SK-N-SH (cell line): ENCODE measurements around the gene SBF2. TPM values are rescaled to one million over a fixed set of nuclear protein-coding genes. Genes with fewer than 3 reads are reported as not detected.

Source experiments
- CTCF ChIA-PET: fragments of 300-600, 350-600 bp; formaldehyde crosslinking; extraction: SDS; loops from one replicate; lab custom pipeline; 2021; lab: Yijun Ruan, JAX
- POLR2A ChIA-PET: fragments of 350-600 bp; sonication (Branson Sonifier 250); formaldehyde crosslinking; extraction: SDS; loops from one replicate; lab custom pipeline; 2020; ENCODE audit warnings: antibody characterized with exemption, inconsistent platforms; lab: Yijun Ruan, JAX
- DNase-seq: peaks from one replicate; pipeline ENCODE4 v3.0.0; 2012
- H2AFZ ChIP-seq: fragments of 200-600 bp; sonication (generic); 2 replicates; pipeline ENCODE4 v1.8.1; 2016; ENCODE audit warnings: antibody characterized with exemption, mild to moderate bottlenecking, low read depth
- H3F3A ChIP-seq: fragments of 200-600 bp; sonication (generic); replicated peaks from 2 replicates; pipeline ENCODE3; 2016; ENCODE audit warnings: antibody characterized with exemption, mild to moderate bottlenecking; ENCODE audit not compliant: insufficient read depth
- H3K27ac ChIP-seq, 2 experiments: fragments of 200-500 bp in 1 of 2; fragments of 200-600 bp in 1 of 2; sonication (Bioruptor generic) in 1 of 2; sonication (generic), shearing (Covaris generic) in 1 of 2; 2 replicates each; pipeline versions ENCODE4 v1.5.1 to v1.6.1; 2014 to 2016; ENCODE audit warnings: low read depth in 2 of 2, inconsistent platforms in 1 of 2, low read length in 1 of 2, mild to moderate bottlenecking in 1 of 2, mixed read lengths in 1 of 2
- H3K27me3 ChIP-seq: fragments of 200-600 bp; sonication (generic), shearing (Covaris generic); 2 replicates; pipeline ENCODE4 v1.6.1; 2016; ENCODE audit warnings: mixed run types; ENCODE audit not compliant: insufficient read depth
- H3K36me3 ChIP-seq, 2 experiments: fragments of 200-500 bp in 1 of 2; fragments of 200-600 bp in 1 of 2; sonication (Bioruptor generic) in 1 of 2; sonication (generic) in 1 of 2; replicated peaks in 1 of 2; 2 replicates each; pipeline versions ENCODE3 to v1.5.1; 2014 to 2016; ENCODE audit warnings: low read length in 1 of 2, mild to moderate bottlenecking in 1 of 2; ENCODE audit not compliant: insufficient read depth in 2 of 2, control insufficient read depth in 1 of 2
- H3K4me1 ChIP-seq, 2 experiments: fragments of 200-500 bp in 1 of 2; fragments of 200-600 bp in 1 of 2; sonication (Bioruptor generic) in 1 of 2; sonication (generic), shearing (Covaris generic) in 1 of 2; 2 replicates each; pipeline versions ENCODE4 v1.5.1 to v1.6.1; 2014 to 2016; ENCODE audit warnings: low read depth in 1 of 2, low read length in 1 of 2, mixed run types in 1 of 2; ENCODE audit not compliant: insufficient read depth in 2 of 2, control insufficient read depth in 1 of 2
- H3K4me2 ChIP-seq: fragments of 200-600 bp; sonication (generic), shearing (Covaris generic); 2 replicates; pipeline ENCODE4 v1.6.1; 2017; ENCODE audit warnings: mixed run types
- H3K4me3 ChIP-seq, 2 experiments: fragments of 200-500 bp in 1 of 2; fragments of 200-600 bp in 1 of 2; sonication (Bioruptor generic) in 1 of 2; sonication (generic), shearing (Covaris generic) in 1 of 2; 2 replicates each; pipeline versions ENCODE4 v1.5.1 to v1.8.1; 2014 to 2016; ENCODE audit warnings: low read depth in 2 of 2, inconsistent platforms in 1 of 2, low read length in 1 of 2, mild to moderate bottlenecking in 1 of 2, mixed read lengths in 1 of 2, moderate library complexity in 1 of 2
- H3K79me2 ChIP-seq: fragments of 200-600 bp; sonication (generic); 2 replicates; pipeline ENCODE4 v1.8.1; 2017; ENCODE audit warnings: mild to moderate bottlenecking; ENCODE audit not compliant: insufficient read depth
- H3K9ac ChIP-seq: fragments of 200-600 bp; sonication (generic); 2 replicates; pipeline ENCODE4 v1.6.1; 2017; ENCODE audit warnings: mixed run types
- H3K9me2 ChIP-seq: fragments of 200-600 bp; sonication (generic); 2 replicates; pipeline ENCODE4 v1.6.1; 2017; ENCODE audit warnings: mixed run types
- H3K9me3 ChIP-seq: fragments of 200-600 bp; sonication (generic); 2 replicates; pipeline ENCODE4 v1.6.1; 2017; ENCODE audit warnings: mixed run types, mild to moderate bottlenecking, moderate library complexity
- H4K20me1 ChIP-seq: fragments of 200-600 bp; sonication (generic); 2 replicates; pipeline ENCODE4 v1.6.1; 2017; ENCODE audit warnings: mild to moderate bottlenecking, mixed run types; ENCODE audit not compliant: insufficient read depth
- CHD2 ChIP-seq: fragments of 150-350 bp; IDR thresholded peaks from 2 replicates; pipeline ENCODE4 v1.6.1; 2018; ENCODE audit warnings: low read length; ENCODE audit not compliant: partially characterized antibody
- ELF1 ChIP-seq: IDR thresholded peaks from 2 replicates; pipeline ENCODE4 v1.4.0; 2012
- EZH2phosphoT487 ChIP-seq: fragments of 200-600 bp; sonication (generic); IDR thresholded peaks from 2 replicates; pipeline ENCODE4 v1.6.1; 2017; ENCODE audit warnings: low read depth, mixed run types, mild to moderate bottlenecking, antibody characterized with exemption, moderate library complexity, borderline replicate concordance
- FOXJ3 ChIP-seq: sonication (generic); formaldehyde crosslinking; IDR thresholded peaks from 2 replicates; pipeline ENCODE4 v1.5.1; 2020; ENCODE audit warnings: mild to moderate bottlenecking, missing genetic modification reagents
- FOXM1 ChIP-seq: IDR thresholded peaks from 2 replicates; pipeline ENCODE4 v1.4.0; 2012; ENCODE audit warnings: low read depth, mild to moderate bottlenecking
- GABPA ChIP-seq: IDR thresholded peaks from 2 replicates; pipeline ENCODE4 v1.4.0; 2012; ENCODE audit warnings: low read depth, mild to moderate bottlenecking
- GATA2 ChIP-seq: sonication (generic); formaldehyde crosslinking; IDR thresholded peaks from 2 replicates; pipeline ENCODE4 v1.5.0; 2020; ENCODE audit warnings: mild to moderate bottlenecking, missing genetic modification reagents
- MEF2A ChIP-seq: IDR thresholded peaks from 2 replicates; pipeline ENCODE4 v1.4.0; 2012; ENCODE audit warnings: low read depth, borderline replicate concordance
- NRF1 ChIP-seq: IDR thresholded peaks from 2 replicates; pipeline ENCODE4 v1.6.1; 2012; ENCODE audit warnings: low read depth, mild to moderate bottlenecking, low read length
- PBX3 ChIP-seq: IDR thresholded peaks from 2 replicates; pipeline ENCODE4; 2012
- POLR2AphosphoS5 ChIP-seq: IDR thresholded peaks from 2 replicates; pipeline ENCODE4 v1.6.1; 2012; ENCODE audit warnings: low read depth, low read length
- RCOR1 ChIP-seq: fragments of 150-350 bp; IDR thresholded peaks from 2 replicates; pipeline ENCODE4 v1.6.1; 2017; ENCODE audit warnings: antibody characterized with exemption, low read length
- REST ChIP-seq: IDR thresholded peaks from 2 replicates; pipeline ENCODE4 v1.6.1; 2012; ENCODE audit warnings: mild to moderate bottlenecking, low read depth, low read length, moderate library complexity
- SIN3A ChIP-seq: IDR thresholded peaks from 2 replicates; pipeline ENCODE4 v1.6.1; 2012; ENCODE audit warnings: low read depth, mild to moderate bottlenecking, low read length, moderate library complexity, borderline replicate concordance
- TCF12 ChIP-seq: IDR thresholded peaks from 2 replicates; pipeline ENCODE4 v1.4.0; 2012
- USF2 ChIP-seq: fragments of 150-350 bp; IDR thresholded peaks from 2 replicates; pipeline ENCODE4 v1.6.1; 2017; ENCODE audit warnings: antibody characterized with exemption, low read length, low read depth, borderline replicate concordance
- WGBS: methylation state at CpG from one replicate; pipeline ENCODE4 v1.1.6; 2017; ENCODE audit warnings: low lambda C conversion rate; 5-methylcytosine and 5-hydroxymethylcytosine counted together
- polyA plus RNA-seq, 3 experiments: library from polyadenylated mRNA; depleted of rRNA; stranded (reverse); fragments of >200 nt; gene quantifications; 2 replicates each; pipeline ENCODE4 v1.2.3, GENCODE V29; 2012
- TF ChIP-seq, protein P1 (sequence below): IDR thresholded peaks from 2 replicates; pipeline ENCODE4 v1.4.0; 2012; ENCODE audit warnings: low read depth, borderline replicate concordance
- TF ChIP-seq, protein P2 (sequence below): IDR thresholded peaks from 2 replicates; pipeline ENCODE4 v1.4.0; 2012; ENCODE audit warnings: low read depth
- TF ChIP-seq, protein P3 (sequence below): fragments of 150-350 bp; IDR thresholded peaks from 2 replicates; pipeline ENCODE4 v1.6.1; 2016; ENCODE audit warnings: mild to moderate bottlenecking, low read depth, low read length

The SBF2 gene
- polyA plus RNA-seq, 1 of the 3 experiments (the other 2 are of a cell fraction): 23.0 TPM

DNA sequence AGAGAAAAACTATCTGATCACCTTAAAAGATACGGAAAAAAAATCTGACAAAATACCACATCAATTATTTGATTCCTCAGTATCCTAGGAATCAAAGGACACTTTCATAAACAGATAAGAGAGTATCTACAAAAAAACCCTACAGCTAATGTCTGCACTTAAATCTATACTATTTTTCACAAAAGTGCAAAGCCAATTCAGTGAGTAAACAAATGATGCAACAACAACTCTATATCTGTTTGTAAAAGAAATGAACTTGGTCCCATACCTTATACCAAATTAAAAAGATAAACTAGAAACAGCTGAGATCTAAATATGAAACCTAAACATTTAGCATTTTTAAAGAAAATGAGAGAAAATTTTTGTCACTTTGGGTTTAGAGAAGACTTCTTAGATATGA lies 366.3 kb downstream of the SBF2 start (continued):
- TF ChIP-seq REST (no peak), MEF2A (no peak)

GRCh38 chr11:9923280-9923679 lies 370.7 kb downstream of the SBF2 start:
- H3K9me2 ChIP-seq: no peaks in the 10 kb centered on the region
- TF ChIP-seq PBX3 (no peak), CHD2 (no peak), EZH2phosphoT487 (no peak), RCOR1 (no peak), GATA2 (CRISPR knock-in tag) (no peak), FOXM1 (no peak), MEF2A (no peak), POLR2AphosphoS5 (no peak), TCF12 (no peak), NRF1 (no peak), USF2 (no peak), FOXJ3 (no peak), SIN3A (no peak), GABPA (no peak), ELF1 (no peak)
- TF ChIP-seq, protein P1, sequence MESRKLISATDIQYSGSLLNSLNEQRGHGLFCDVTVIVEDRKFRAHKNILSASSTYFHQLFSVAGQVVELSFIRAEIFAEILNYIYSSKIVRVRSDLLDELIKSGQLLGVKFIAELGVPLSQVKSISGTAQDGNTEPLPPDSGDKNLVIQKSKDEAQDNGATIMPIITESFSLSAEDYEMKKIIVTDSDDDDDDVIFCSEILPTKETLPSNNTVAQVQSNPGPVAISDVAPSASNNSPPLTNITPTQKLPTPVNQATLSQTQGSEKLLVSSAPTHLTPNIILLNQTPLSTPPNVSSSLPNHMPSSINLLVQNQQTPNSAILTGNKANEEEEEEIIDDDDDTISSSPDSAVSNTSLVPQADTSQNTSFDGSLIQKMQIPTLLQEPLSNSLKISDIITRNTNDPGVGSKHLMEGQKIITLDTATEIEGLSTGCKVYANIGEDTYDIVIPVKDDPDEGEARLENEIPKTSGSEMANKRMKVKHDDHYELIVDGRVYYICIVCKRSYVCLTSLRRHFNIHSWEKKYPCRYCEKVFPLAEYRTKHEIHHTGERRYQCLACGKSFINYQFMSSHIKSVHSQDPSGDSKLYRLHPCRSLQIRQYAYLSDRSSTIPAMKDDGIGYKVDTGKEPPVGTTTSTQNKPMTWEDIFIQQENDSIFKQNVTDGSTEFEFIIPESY: no peak
- TF ChIP-seq, protein P2, sequence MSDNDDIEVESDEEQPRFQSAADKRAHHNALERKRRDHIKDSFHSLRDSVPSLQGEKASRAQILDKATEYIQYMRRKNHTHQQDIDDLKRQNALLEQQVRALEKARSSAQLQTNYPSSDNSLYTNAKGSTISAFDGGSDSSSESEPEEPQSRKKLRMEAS: no peak
- TF ChIP-seq, protein P3, sequence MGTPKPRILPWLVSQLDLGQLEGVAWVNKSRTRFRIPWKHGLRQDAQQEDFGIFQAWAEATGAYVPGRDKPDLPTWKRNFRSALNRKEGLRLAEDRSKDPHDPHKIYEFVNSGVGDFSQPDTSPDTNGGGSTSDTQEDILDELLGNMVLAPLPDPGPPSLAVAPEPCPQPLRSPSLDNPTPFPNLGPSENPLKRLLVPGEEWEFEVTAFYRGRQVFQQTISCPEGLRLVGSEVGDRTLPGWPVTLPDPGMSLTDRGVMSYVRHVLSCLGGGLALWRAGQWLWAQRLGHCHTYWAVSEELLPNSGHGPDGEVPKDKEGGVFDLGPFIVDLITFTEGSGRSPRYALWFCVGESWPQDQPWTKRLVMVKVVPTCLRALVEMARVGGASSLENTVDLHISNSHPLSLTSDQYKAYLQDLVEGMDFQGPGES: no peak
- H2AFZ ChIP-seq: no peak overlapping the region
- H4K20me1 ChIP-seq: no peaks in the 10 kb centered on the region
- peaks cover 0 to 7% of the 10 kb centered on the region in 2 experiments for H3K36me3 ChIP-seq
- WGBS: 94% methylated on average over 2 of the region's 2 CpGs
- POLR2A ChIA-PET: no interaction called here
- no peaks in the 10 kb centered on the region for H3K27me3 ChIP-seq
- H3K4me2 ChIP-seq: no peak overlapping the region
- H3F3A ChIP-seq: no peaks in the 10 kb centered on the region
- CTCF ChIA-PET: interaction anchor here (0.9 to 1.0 kb wide), 2 partner anchors 76 to 570 kb away, joined by 3 read pairs; no protein-coding TSS in a partner anchor
- no peaks in the 10 kb centered on the region; the same call in 1 of the 2 replicates for H3K79me2 ChIP-seq
- no peak overlapping the region for H3K9ac ChIP-seq
- H3K9me3 ChIP-seq: no peaks in the 10 kb centered on the region
- H3K4me3 ChIP-seq: no peak overlapping the region
- DNase-seq: no peak
- H3K27ac ChIP-seq: no peak overlapping the region
- no peaks in the 10 kb centered on the region; a peak in 1 of 4 replicates for H3K4me1 ChIP-seq
